ENCODE measurements around the gene HAUS7.

The HAUS7 gene

DNA sequence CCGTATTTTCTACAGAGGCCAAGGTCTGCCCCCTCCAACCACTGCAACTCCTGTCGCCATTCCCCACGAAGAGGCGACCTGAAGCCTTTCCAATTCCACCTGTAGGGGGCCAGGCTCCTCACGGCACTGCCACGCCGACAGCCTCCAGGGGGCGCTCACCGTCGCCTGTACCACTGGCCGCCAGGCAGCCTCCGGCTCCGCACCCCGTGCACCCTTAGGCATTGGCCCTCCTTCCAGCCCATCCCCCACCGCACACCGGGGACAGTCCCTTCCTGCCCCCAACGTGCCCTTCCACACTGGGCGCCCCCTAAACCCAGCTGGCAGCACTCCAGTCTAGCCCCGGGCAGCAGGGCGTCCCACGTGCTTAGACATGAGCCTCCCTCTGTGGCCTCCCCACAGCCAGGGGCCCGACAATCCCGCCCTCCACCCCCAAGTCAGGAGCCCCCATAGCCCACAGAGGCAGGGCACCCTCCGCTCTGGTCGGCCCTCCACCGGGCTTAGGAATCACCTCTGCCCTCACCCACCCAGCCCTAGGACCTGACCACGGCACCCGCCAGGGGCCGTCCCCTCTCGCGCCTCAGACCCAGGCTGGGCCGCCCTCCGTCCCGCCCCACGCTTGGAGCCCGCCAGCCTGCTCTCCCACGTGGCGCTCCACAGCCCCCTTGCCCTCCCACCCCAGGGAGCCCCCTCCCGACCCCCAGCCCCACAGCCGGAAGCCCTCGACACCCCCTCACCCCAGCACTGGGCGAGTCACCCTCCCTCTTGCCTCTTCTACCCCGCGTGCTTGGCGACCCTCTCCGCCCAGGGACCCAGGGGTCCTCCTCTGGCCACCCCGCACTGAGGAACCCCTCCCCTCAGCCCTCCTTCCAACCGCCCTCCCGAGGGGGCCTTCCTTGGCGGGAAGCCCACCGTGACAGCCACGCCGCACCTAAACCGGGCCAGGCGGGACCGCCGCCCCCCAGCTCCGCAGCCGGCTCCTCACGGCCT is 69.9 kb downstream of the HAUS7 start:
- no peak overlapping the region for H3K4me3 ChIP-seq (ENCODE audit: low read depth, low read length)
- TF ChIP-seq, protein P1, sequence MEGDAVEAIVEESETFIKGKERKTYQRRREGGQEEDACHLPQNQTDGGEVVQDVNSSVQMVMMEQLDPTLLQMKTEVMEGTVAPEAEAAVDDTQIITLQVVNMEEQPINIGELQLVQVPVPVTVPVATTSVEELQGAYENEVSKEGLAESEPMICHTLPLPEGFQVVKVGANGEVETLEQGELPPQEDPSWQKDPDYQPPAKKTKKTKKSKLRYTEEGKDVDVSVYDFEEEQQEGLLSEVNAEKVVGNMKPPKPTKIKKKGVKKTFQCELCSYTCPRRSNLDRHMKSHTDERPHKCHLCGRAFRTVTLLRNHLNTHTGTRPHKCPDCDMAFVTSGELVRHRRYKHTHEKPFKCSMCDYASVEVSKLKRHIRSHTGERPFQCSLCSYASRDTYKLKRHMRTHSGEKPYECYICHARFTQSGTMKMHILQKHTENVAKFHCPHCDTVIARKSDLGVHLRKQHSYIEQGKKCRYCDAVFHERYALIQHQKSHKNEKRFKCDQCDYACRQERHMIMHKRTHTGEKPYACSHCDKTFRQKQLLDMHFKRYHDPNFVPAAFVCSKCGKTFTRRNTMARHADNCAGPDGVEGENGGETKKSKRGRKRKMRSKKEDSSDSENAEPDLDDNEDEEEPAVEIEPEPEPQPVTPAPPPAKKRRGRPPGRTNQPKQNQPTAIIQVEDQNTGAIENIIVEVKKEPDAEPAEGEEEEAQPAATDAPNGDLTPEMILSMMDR (IDR thresholded peaks at IDR 0.05; ENCODE audit: low read depth, low read length, missing control alignments) = peak; percentile 97
- DNase-seq (ENCODE audit: low read depth) = peak; percentile 13

DNA sequence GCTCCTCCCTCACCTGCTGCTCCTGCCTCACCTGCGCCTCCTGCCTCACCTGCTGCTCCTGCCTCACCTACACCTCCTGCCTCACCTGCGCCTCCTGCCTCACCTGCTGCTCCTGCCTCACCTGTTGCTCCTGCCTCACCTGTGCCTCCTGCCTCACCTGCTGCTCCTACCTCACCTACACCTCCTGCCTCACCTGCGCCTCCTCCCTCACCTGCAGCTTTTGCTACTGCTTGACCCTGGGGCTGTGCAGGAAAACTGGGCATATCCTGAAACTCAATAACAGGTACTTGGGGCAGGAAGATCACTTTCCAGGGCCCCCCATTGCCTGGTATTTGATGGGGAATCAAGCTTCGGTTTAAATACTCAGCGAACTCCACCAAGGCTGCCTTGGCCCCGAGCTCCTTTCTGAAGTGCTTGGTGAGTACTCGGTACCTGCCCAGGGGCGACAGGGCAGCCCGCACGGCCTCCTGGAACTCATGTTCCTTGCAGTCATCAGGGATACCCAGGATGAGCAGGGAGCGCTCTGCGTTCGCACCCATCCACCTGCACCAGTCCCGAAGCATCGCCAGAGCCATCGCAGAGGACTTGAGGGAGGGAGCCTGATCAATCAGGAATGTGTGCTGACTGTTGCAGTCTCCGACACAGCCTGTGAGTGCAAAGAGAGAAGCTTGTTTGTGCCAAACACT is 72.0 kb downstream of the HAUS7 start:
- TF ChIP-seq, protein P1 (IDR thresholded peaks at IDR 0.05; ENCODE audit: low read depth, low read length, missing control alignments) = no peak
- no peak overlapping the region for H3K4me3 ChIP-seq (ENCODE audit: low read depth, low read length)
- DNase-seq (ENCODE audit: low read depth) = no peak

All from GM12864 (cell line).